HG03175 (cell line): ENCODE measurements around the gene RIOK3.
A peak's percentile ranks its signal among the peaks of the same experiment; 100 is the strongest.
"Not testable (repeated sequence)": the region's sequence is repeated elsewhere in the genome, so short reads cannot be mapped to it uniquely, and the experiment has no call there.

Experiments
- ATAC-seq: cut with Tn5 transposase; IDR thresholded peaks from one replicate; pipeline ENCODE4 v1.9.1; 2021; ENCODE audit warnings: mild to moderate bottlenecking, moderate library complexity; ENCODE audit not compliant: unreplicated experiment

The RIOK3 gene, protein sequence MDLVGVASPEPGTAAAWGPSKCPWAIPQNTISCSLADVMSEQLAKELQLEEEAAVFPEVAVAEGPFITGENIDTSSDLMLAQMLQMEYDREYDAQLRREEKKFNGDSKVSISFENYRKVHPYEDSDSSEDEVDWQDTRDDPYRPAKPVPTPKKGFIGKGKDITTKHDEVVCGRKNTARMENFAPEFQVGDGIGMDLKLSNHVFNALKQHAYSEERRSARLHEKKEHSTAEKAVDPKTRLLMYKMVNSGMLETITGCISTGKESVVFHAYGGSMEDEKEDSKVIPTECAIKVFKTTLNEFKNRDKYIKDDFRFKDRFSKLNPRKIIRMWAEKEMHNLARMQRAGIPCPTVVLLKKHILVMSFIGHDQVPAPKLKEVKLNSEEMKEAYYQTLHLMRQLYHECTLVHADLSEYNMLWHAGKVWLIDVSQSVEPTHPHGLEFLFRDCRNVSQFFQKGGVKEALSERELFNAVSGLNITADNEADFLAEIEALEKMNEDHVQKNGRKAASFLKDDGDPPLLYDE

DNA sequence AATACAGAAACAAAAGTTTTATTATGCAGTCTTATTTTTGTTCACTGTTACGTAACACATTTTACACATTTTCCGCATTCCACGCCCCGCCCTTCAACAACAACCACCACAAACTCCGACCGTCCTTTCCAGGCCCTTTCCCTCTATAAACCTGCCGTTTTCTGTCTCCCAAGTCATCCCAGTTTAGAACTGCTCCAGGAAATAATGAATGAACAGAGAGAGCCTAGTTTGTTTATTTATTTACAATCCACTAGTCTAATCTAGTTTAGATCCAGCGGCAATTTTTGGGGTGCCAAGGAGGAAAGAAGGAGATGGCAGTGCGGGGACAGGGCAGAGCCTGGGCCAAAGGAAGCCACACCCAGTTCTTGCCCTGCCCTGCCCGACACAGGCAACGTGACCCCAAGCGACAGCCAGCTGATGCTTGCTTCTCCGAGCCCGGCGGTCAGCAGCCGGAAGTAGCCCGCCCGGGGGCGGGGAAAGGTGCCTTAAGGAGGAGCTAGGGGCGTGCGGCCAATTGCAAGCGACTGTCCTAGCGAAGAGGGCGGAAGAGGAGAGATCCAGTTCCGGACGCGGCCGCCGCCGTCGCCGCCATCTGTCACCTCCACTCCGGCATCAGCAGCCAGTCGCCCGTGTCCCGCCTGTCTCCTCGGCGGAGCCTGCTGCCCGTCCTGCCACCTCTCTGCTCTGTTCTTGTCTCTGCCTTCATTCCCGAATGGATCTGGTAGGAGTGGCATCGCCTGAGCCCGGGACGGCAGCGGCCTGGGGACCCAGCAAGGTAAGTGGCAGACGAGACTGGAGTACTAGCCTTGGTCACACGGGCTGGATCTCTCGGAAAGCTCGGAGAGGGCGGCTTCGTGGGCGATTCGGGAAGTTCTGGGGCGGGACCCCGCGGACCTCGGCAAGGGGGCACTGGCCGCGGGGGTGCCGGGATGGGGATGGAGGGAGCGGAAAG is at the start of gene RIOK3:
RIOK3 (plus strand) TSS at position 560 of the 952 bp plus-strand sequence; CDS start at position 713, 153 bp downstream.
- peak; percentile 97 for ATAC-seq

DNA sequence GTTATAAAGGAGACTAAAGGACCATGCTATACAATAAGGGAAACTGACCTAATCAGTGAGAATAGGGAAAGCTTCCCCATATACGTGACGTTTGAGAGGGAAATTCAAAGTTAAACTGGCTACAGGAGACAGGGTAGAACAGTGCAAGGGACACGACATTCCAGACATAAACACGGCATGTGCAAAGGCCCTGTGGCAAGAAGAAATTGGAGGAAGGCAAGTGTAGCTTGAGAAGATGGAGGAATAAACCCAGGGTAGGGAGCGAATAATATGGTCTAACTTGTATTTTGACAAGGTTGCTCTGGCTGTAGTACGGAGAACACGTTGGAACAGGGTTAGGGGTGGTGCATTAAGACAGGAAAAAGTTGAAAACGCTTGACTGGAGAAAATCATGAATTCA is 49.8 kb upstream of the RIOK3 start:
- ATAC-seq = no peak

DNA sequence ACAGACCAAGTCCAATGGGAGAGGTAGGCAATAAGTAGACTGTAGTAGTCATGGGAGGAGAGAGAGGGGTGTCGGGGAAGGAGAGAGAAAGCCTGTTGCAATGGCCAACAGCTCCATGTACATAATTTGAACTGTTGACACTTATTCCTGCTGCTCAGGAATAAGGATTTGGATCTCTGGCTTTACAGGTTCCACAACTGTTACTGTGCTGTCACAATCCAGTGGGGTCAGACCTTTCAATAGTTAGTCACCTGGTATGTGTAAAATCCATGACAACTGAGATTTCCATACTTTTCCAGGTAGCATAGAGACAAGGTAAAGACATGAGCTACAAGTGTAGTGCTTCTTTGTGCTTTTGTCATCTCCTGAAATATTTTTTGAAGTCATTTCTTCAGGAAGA is 47.5 kb upstream of the RIOK3 start:
- ATAC-seq = no peak

- no peak for ATAC-seq
Observed at GRCh38 chr18:23406271-23406787, 46.8 kb upstream of the RIOK3 start.

- ATAC-seq = no peak
Observed at GRCh38 chr18:23412351-23412964, 40.6 kb upstream of the RIOK3 start.

- ATAC-seq = no peak
Observed at GRCh38 chr18:23415515-23415914, 37.6 kb upstream of the RIOK3 start.

GRCh38 chr18:23416298-23416697 is 36.8 kb upstream of the RIOK3 start:
- no peak for ATAC-seq

- ATAC-seq = no peak
Observed at GRCh38 chr18:23421277-23421676, 31.8 kb upstream of the RIOK3 start.

GRCh38 chr18:23422751-23423418 is 30.2 kb upstream of the RIOK3 start:
- peak; percentile 93 for ATAC-seq

GRCh38 chr18:23424616-23425015 is 28.5 kb upstream of the RIOK3 start:
- ATAC-seq = no peak

GRCh38 chr18:23428821-23429220 is 24.3 kb upstream of the RIOK3 start:
- ATAC-seq = no peak

DNA sequence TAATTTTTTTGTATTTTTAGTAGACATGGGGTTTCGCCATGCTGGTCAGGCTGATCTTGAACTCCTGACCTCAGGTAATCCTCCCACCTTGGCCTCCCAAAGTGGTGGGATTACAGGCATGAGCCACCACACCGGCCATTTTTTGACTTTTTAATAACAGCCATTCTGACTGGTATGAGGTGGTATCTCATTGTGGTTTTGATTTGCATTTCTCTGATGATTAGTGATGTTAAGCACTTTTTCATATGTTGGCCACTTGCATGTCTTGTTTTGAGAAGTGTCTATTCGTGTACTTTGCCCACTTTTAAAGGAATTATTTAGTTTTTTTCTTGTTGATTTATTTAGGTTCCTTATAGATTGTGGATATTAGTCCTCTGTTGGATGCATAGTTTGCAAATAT is 23.5 kb upstream of the RIOK3 start:
- not testable (repeated sequence) for ATAC-seq

DNA sequence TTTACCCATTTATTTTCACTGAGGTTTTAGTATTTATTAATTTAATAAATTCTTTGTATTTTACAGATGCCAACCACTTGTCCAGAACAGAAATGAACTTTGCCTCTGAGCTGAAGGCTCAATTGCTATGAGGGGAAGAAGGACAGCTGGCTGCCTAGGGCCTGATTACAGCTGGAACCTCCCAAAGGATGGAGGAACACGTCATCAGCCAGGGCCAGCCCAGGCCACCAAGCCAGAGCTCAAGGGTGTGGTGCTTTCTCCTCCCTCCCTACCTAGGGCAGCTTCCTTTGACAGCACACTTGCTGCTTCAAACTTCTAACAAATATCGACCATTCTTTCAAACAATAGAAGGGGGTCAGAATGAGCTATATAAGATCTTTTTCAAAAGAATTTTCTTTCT is 19.7 kb upstream of the RIOK3 start:
- no peak for ATAC-seq

DNA sequence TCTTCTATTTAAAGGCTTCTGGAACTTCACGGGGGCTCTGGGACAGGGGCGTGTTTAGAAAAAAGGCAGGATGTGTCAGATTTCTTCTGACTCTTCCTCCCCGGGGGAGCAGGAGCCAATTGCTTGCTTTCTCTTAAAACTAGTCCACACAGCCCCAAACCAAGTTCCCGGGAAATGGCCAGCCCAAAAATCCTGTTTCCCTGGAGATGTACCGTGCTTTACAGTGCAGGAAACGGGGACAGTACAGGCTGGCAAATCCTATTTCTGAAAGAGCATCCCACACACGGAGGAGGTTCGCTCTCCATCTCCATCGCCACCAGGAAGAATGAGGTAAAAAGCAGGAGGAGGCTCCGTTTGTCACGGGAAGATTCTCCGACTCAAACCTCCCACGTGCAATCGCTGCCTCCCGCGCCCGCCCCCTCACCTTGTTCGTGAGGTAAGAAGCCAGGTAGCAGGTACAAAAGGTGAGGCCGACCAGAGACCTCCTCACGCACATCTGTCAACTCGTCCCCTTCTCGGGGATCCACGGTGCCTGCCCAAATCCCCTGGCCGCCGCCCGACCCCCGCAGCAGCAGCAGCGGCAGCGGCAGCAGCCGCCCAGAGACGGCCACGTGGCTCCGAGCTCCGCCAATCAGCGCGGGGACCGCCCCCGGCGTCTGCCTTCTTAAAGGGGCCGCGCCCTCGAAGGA is 15.6 kb upstream of the RIOK3 start:
- peak; percentile 97 for ATAC-seq

DNA sequence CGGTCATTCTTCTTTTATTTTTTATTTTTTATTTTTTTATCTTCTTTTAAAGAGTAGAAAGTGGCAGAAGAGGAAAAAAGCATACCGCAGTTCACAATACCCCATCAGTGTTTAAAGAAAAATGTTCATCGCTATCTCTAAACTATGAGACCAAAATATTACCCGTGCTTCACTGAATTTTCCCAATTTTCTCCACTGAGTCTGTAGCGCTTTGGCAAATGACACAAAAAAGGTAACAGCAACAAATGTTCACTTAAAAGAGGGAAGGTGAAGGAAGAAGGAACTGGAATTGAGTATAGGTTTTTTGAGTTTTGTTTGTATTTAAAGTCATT is 15.1 kb upstream of the RIOK3 start:
- no peak for ATAC-seq

DNA sequence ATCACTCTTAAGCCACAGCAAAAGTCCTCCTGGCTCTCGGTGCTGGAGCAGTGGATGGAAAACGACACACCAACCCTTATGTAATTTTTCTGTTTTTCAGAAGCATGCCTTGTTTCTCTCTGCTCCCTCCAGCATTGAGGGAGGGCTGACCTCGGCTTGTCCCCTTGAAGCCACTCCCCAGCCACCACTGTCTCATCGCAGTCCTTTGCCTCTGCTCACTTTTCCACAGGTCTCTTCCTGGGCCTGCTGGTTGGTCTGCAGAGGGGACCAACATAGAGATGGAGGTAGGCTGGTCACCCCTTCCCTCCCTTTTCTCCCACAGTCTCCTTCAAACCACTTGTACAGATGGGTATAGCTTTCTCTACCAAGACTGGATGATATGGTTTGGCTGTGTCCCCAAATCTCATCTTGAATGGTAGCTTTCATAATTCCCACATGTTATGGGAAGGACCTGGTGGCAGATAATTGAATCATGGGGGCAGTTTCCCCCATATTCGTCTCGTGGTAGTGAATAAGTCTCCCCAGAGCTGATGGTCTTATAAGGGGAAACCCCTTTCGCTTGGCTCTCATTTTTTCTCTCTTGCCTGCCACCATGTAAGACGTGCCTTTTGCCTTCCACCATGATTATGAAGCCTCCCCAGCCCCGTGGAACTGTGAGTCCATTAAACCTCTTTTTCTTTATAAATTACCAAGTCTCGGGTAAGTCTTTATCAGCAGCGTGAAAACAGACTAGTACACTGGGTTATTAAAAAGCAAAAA is 14.3 kb upstream of the RIOK3 start:
- ATAC-seq = no peak

- ATAC-seq = no peak
Observed at GRCh38 chr18:23440131-23440530, 13.0 kb upstream of the RIOK3 start.

- ATAC-seq = no peak
Observed at GRCh38 chr18:23442958-23443357, 10.1 kb upstream of the RIOK3 start.

DNA sequence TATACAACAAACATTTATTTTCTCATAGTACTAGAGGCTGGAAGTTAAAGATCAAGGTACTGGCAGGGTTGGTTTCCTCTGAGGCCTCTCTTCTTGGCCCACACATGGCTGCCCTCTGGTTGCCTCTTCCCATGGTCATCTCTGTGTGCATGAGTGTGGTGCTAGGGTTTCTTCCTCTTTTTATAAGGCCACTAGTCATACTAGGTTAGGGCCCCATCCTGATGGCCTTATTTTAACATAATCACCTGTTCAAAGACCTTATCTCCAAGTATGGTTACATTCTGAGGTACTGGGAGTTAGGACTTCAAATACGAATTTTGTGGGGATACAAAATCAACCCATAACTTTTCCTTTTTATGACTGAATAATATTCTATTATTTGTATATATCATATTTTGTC is 4.8 kb upstream of the RIOK3 start:
- ATAC-seq = no peak
